ENCODE measurements around the gene OMG. TPM values are rescaled to one million over a fixed set of nuclear protein-coding genes. Genes with fewer than 3 reads are reported as not detected.

Gene OMG
- total RNA-seq, 1 experiment from 2014 or later, result 0.16 TPM

- DNase-seq (ENCODE audit: unreplicated experiment), result no peak
- CTCF ChIA-PET, result no interaction called here
- BruUV-seq (replicated peaks), result no TSS peak
- H3K27ac Mint-ChIP-seq (ENCODE audit: low read depth, unreplicated experiment), result no peak overlapping the region
- H3K4me1 Mint-ChIP-seq (ENCODE audit: insufficient read depth, unreplicated experiment), result no peaks in the 10 kb centered on the region
- no peaks in the 10 kb centered on the region for H3K27me3 Mint-ChIP-seq (ENCODE audit: insufficient read depth, unreplicated experiment)
- peaks cover 36% of the 10 kb centered on the region for H3K36me3 Mint-ChIP-seq (ENCODE audit: insufficient read depth, unreplicated experiment)
- intact Hi-C loops (cut with micrococcal nuclease), result no loop called here
- no peak for TF ChIP-seq CTCF (IDR thresholded peaks at IDR 0.05; ENCODE audit: unreplicated experiment)
- H3K9me3 Mint-ChIP-seq (ENCODE audit: unreplicated experiment), result no peaks in the 10 kb centered on the region
- no peak overlapping the region for H3K4me3 Mint-ChIP-seq (ENCODE audit: unreplicated experiment)
- POLR2A ChIA-PET, result no interaction called here
These were observed 36.9 kb downstream of the OMG start for GRCh38 chr17:31260151-31260550.

GRCh38 chr17:31256936-31257335 is 40.1 kb downstream of the OMG start:
- intact Hi-C loops (cut with micrococcal nuclease), result no loop called here
- H3K36me3 Mint-ChIP-seq (ENCODE audit: insufficient read depth, unreplicated experiment), result peaks cover 48% of the 10 kb centered on the region
- no peak overlapping the region for H3K4me3 Mint-ChIP-seq (ENCODE audit: unreplicated experiment)
- POLR2A ChIA-PET, result interaction anchor here (0.9 to 1.4 kb wide), 4 partner anchors 8 to 249 kb away, joined by 3 to 5 read pairs (median 4); no protein-coding TSS in a partner anchor
- no peaks in the 10 kb centered on the region for H3K4me1 Mint-ChIP-seq (ENCODE audit: insufficient read depth, unreplicated experiment)
- DNase-seq (ENCODE audit: unreplicated experiment), result no peak
- no peak overlapping the region for H3K27ac Mint-ChIP-seq (ENCODE audit: low read depth, unreplicated experiment)
- H3K9me3 Mint-ChIP-seq (ENCODE audit: unreplicated experiment), result no peaks in the 10 kb centered on the region
- no peaks in the 10 kb centered on the region for H3K27me3 Mint-ChIP-seq (ENCODE audit: insufficient read depth, unreplicated experiment)
- CTCF ChIA-PET, result interaction anchor here (0.6 to 1.0 kb wide), 4 partner anchors 41 to 180 kb away, joined by 3 to 5 read pairs (median 4); no protein-coding TSS in a partner anchor
- no peak for TF ChIP-seq CTCF (IDR thresholded peaks at IDR 0.05; ENCODE audit: unreplicated experiment)
- BruUV-seq (replicated peaks), result no TSS peak

- POLR2A ChIA-PET, result interaction anchor here (1.1 to 2.3 kb wide), 3 partner anchors 12 to 15 kb away, joined by 3 to 10 read pairs (median 4); no protein-coding TSS in a partner anchor
- BruUV-seq (replicated peaks), result no TSS peak
These were observed 42.4 kb downstream of the OMG start for GRCh38 chr17:31254654-31255053.

GRCh38 chr17:31252741-31253140 is 44.3 kb downstream of the OMG start:
- Mint-ChIP-seq H3K27me3 (ENCODE audit: insufficient read depth, unreplicated experiment) (no peaks in the 10 kb centered on the region), H3K9me3 (ENCODE audit: unreplicated experiment) (no peaks in the 10 kb centered on the region), H3K27ac (ENCODE audit: low read depth, unreplicated experiment) (no peak overlapping the region), H3K36me3 (ENCODE audit: insufficient read depth, unreplicated experiment) (peaks cover 27% of the 10 kb centered on the region), H3K4me3 (ENCODE audit: unreplicated experiment) (no peak overlapping the region), H3K4me1 (ENCODE audit: insufficient read depth, unreplicated experiment) (peaks cover 24% of the 10 kb centered on the region)
- POLR2A ChIA-PET, result interaction anchor here (1.1 to 1.5 kb wide), 3 partner anchors 65 to 108 kb away, joined by 3 to 4 read pairs (median 3); no protein-coding TSS in a partner anchor
- no TSS peak for BruUV-seq (replicated peaks)
- intact Hi-C loops (cut with micrococcal nuclease), result no loop called here
- no peak for DNase-seq (ENCODE audit: unreplicated experiment)
- no peak for TF ChIP-seq CTCF (IDR thresholded peaks at IDR 0.05; ENCODE audit: unreplicated experiment)
- CTCF ChIA-PET, result interaction anchor here (1.0 to 1.7 kb wide), 2 partner anchors 17 to 119 kb away, joined by 4 to 5 read pairs; no protein-coding TSS in a partner anchor

More at GRCh38 chr17:31254654-31255053, 42.4 kb downstream of the OMG start:
- no peak for TF ChIP-seq CTCF (IDR thresholded peaks at IDR 0.05; ENCODE audit: unreplicated experiment)
- Mint-ChIP-seq H3K27me3 (ENCODE audit: insufficient read depth, unreplicated experiment) (no peaks in the 10 kb centered on the region), H3K36me3 (ENCODE audit: insufficient read depth, unreplicated experiment) (peaks cover 31% of the 10 kb centered on the region), H3K4me3 (ENCODE audit: unreplicated experiment) (no peak overlapping the region), H3K9me3 (ENCODE audit: unreplicated experiment) (no peaks in the 10 kb centered on the region), H3K4me1 (ENCODE audit: insufficient read depth, unreplicated experiment) (peaks cover 15% of the 10 kb centered on the region), H3K27ac (ENCODE audit: low read depth, unreplicated experiment) (no peak overlapping the region)
- intact Hi-C loops (cut with micrococcal nuclease), result no loop called here
- CTCF ChIA-PET, result no interaction called here
- no peak for DNase-seq (ENCODE audit: unreplicated experiment)
